HG03097 (cell line): ENCODE results near the gene PRSS12.
"Not testable (repeated sequence)": the region's sequence is repeated elsewhere in the genome, so short reads cannot be mapped to it uniquely, and the experiment has no call there.

Experiments used
- ATAC-seq: cut with Tn5 transposase; IDR thresholded peaks from one replicate; pipeline ENCODE4 v1.9.1; 2021; ENCODE audit not compliant: unreplicated experiment, low FRiP score

The PRSS12 gene

DNA sequence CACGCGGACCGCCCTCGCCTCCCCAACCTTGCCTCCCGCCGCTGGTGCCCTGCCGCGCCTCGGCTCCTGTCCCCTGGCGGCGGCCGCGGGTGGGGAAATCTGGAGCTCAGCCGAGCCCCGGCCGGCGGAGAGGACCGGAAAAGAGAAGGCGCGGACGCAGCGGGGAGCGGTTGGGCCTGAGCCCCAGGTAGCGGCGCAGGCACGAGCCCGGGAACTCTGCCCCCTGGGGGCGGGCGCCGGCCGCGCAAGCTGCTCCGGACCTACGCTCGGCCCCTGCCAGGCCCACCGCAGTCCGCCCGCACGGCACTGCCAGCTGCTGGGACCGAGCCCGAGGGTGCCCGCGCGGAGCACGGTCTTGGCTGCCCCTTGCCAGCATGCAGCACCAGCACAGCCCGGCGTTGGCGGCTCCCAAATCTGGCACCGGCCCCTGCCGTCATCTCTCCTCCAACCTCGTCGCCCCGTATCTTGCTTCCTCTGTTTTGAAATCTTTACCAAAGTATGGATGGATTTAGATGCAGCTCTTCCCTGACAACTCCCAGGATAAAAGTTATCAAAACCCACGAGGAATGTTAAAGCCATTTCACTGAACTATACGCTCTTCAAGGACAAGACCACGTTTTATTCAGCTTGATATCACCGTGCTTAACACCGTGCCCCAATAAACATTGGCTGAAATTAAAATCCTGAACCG lies at the start of gene PRSS12:
Gene PRSS12 (minus strand): TSS at position 161 of the 691 bp plus-strand sequence. CDS start 283 bp downstream, outside the sequence.
- peak; percentile 99 for ATAC-seq

GRCh38 chr4:118400356-118400755 lies 47.6 kb upstream of the PRSS12 start:
- ATAC-seq: no peak

- ATAC-seq: not testable (repeated sequence)
Observed at GRCh38 chr4:118399883-118400282, 47.1 kb upstream of the PRSS12 start.

DNA sequence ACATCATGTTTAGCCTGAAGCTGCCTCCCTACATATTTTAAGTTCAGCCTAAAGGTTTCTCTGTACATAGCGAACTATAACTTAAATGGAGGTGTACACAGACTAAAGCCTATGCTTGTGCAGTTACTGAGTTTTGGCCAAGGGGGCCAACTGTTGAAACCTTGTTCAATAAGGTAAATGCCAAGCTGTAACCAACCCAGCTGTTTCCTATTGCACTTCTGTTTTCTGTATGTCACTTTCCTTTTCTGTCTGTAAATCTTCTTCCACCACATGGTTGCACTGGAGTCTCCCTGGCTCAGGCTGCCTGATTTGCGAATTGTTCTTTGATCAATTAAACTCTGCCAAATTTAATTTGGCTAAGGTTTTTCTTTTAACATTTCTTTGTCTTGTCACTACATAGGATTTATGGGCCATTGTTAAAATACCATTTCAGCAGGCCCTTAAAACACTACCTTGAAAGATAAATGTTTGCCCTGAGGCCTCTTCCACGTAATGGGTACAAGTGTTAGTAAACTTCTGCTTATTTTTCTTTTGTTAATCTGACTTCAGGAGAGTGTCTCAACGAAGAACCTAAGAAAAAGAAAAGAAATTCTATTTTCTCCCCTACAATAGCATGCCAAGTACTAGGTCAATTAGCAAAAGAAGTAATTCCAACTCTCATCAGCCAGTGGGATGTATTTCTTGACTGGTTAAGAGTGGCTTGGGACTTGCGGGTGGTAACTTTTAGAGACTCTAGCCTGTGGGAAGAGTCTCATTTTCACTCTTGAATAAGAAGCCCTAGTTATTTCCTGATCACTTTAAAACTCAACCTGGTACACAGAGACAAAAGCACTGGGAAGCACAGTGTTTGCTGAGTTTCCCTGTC lies 45.7 kb upstream of the PRSS12 start:
- peak; percentile 95 for ATAC-seq

DNA sequence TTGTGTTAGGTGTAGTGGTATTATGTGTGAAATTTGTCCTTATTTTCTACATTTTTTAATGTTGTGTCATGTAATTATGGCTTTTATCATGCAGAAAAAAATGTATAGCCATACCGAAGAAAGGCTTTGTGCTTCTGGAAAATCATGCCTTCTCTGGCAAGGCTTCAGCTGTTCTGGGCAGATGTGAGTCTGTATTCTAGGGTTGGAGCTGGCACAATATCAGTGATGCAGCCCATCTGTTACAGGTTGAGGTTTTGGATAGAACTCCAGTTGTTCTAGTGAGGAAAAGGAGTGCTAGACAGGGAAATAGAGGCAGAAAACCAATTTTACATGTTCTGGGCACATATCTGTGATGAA lies 44.8 kb upstream of the PRSS12 start:
- no peak for ATAC-seq

DNA sequence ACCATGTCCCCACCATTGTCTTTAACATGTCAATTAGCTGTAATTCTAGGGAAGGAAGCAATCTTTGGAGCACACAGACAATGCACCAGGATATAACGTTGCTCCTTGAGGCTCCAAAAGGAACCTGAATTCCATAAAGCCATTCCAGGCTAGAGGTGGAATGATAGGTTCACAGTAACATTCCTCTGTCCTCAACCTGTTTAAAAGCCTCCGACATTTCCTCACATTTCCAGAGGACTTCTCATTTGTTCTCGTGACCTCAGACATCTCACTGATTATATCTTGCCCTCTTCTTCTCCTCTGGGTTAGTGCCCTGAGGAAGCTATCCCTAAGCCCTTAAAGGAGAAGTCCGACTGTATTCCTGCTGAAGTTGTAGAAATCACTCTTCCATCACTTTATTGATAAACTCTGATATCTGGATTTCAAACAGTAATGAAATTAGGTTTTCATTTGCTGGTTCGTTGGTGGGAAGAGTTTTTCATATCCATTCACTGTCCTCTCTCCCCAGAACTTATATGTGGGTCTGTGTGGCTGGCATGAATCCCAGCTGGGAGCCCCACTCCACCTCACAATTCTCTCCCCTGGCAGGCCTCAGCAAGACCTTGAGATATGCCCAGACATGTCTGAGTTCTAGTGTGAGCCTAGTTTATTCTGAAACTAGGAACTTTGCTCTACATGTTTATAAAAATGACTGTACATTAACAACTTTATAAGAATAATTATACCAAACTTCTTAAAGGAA lies 44.2 kb upstream of the PRSS12 start:
- ATAC-seq: no peak

GRCh38 chr4:118395057-118395644 lies 42.3 kb upstream of the PRSS12 start:
- ATAC-seq: no peak

- not testable (repeated sequence) for ATAC-seq
Observed at GRCh38 chr4:118392509-118392908, 39.7 kb upstream of the PRSS12 start.

GRCh38 chr4:118390121-118390520 lies 37.3 kb upstream of the PRSS12 start:
- ATAC-seq: no peak

GRCh38 chr4:118389721-118390120 lies 36.9 kb upstream of the PRSS12 start:
- ATAC-seq: no peak

DNA sequence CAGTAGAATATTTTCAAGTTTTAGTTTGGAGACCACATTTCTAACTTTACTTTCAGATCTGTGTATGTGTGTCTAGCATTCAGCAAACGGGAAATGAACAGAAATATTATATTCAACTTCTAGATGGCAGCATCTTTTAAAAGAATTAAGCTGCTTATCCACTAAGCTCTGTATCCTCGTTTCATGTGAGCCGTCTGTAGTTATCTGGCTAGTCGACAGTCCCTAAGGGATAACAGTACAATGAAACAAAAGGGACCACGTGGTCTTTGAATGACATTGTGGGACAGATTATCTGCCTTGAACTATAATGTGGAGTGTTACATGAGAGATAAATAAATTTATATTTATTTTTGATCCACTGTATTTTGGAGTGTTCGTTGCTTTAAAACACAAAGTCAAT lies 35.8 kb upstream of the PRSS12 start:
- no peak for ATAC-seq

GRCh38 chr4:118381902-118382301 lies 29.1 kb upstream of the PRSS12 start:
- ATAC-seq: no peak

DNA sequence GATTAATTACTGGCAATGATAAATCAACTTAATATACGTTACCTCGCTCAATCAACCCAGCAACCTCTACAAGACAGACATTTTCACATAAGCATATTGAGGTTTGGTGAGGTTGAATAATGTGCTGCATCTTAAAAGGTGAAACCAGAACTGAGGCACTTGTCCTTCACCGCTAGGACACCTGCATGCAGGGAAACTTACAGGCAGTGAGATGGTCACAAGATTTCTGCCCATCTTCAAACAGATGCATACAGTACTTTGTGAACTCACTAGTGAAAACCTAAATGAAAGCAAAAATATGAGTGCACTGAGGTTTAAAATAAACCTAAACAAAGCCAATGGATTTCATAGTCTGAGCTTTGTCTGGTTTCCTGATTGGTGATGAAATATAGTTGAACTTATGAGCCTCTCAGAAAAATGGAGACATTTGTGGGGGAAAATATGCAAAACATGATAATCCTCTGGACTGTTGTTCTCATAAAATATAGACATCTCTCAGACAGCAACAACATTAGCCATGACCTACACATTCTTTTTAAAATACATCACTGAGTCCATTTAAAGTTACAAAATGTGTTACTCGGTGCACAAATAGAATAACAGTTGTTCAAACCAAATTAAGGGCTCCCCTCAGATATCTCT lies 20.9 kb upstream of the PRSS12 start:
- ATAC-seq: no peak

DNA sequence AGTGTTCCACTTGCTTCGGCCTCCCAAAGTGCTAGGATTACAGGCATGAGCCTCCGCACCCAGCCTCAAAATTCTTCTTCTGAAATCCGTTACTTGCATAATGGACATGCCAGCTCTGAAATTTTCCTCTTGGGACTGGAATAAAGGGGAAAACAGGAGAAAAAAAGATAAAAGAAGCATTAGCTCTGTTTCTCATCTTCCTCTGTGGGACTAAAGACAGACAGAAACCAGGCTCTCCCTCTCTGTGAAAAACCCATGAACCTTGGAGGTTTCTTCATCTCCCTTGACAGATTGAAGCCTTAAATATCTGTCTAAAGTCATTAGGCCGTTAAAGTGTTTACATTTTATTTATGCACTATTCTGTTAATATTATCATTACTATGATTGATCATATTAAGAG lies 19.4 kb upstream of the PRSS12 start:
- no peak for ATAC-seq

- ATAC-seq: no peak
Observed at GRCh38 chr4:118369231-118369630, 16.4 kb upstream of the PRSS12 start.

DNA sequence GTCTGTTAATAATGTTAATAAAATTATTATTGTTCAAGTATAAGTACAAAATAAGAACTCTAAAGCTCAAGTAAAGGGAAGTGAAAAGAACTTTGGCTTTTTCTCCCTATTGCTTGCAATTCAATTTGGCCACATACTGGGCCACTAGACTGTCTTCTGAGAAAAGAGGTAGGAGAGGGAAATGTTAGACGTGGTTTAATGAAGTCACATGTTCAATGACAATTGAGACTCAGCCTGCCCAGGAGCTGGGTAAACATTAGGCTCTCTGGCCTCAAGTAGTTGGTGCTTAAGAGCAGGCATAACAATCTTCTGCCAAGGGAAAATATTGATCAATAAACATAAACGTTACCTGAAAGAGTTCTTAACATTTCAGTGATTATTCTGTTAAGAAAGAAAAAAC lies 15.1 kb upstream of the PRSS12 start:
- ATAC-seq: no peak

DNA sequence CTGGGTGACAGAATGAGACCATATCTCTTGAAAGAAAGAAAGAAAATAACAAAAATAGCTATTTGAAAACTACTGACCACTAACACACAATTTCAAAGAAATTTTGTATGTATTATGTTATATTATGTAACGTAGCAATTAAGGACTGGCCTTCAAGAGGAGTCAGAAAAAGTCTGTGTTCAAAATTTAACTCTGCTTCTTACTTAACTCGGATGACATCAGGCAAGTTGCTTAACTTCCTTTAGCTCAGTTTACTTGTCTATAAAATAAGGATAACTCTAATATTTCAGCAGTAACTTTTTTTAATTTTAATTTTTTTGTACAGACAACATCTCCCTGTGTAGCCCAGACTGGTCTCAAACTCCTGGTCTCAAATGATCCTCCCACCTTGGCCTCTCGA lies 14.6 kb upstream of the PRSS12 start:
- ATAC-seq: no peak

GRCh38 chr4:118363166-118363565 lies 10.4 kb upstream of the PRSS12 start:
- no peak for ATAC-seq

DNA sequence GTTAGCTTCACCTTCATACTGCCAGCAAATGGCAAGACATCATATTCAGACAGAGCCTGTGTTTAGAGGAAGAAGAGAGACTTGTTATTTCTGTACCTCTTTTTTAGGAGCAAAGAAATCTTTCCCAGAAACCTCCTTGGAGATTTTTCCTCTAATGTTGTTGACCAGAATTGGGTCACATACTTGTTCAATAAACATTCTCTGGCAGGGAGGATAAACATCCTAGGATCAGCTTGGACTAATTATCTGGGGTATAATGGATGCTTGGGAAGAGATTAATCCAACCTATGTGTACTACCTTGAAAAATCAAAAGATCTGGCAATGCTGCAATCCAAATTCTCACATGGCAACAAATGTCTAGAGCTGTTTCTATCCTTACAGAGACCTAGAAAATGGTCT lies 8.4 kb upstream of the PRSS12 start:
- ATAC-seq: no peak

GRCh38 chr4:118360106-118360505 lies 7.3 kb upstream of the PRSS12 start:
- ATAC-seq: no peak
